K562 (cell line): ENCODE results near the gene GABARAPL2. TPM values are rescaled to one million over a fixed set of nuclear protein-coding genes. Genes with fewer than 3 reads are reported as not detected.

Experiments used
- ATF7 ChIP-seq: fragments of 450-650 bp; IDR thresholded peaks from 2 replicates; pipeline ENCODE4 v1.7.1; 2014; ENCODE audit warnings: mild to moderate bottlenecking, moderate library complexity
- CBX3 ChIP-seq, 2 experiments: IDR thresholded peaks; 1 replicate in 1 of 2; 2 replicates in 1 of 2; pipeline ENCODE4 v1.6.1; 2012; ENCODE audit warnings: inconsistent platforms in 2 of 2, low read length in 2 of 2, borderline replicate concordance in 1 of 2, control low read depth in 1 of 2
- ELF2 ChIP-seq: fragments of 250-450 bp; sonication (Bioruptor Pico); IDR thresholded peaks from 2 replicates; pipeline ENCODE4 v1.5.0; 2021; ENCODE audit warnings: mild to moderate bottlenecking
- EP400 ChIP-seq: fragments of 450-650 bp; IDR thresholded peaks from 2 replicates; pipeline ENCODE4 v1.6.1; 2017; ENCODE audit warnings: antibody characterized with exemption, mild to moderate bottlenecking, moderate library complexity
- FOXA3 ChIP-seq, 2 experiments: fragments of 450-650 bp in 1 of 2; sonication (generic) in 1 of 2; formaldehyde crosslinking; IDR thresholded peaks in 1 of 2; conservative IDR thresholded peaks in 1 of 2; 2 replicates each; pipeline versions ENCODE4 v1.4.0 to v1.8.0; 2020 to 2022; ENCODE audit warnings: mild to moderate bottlenecking in 2 of 2, missing genetic modification reagents in 1 of 2
- MAFF ChIP-seq: IDR thresholded peaks from 2 replicates; pipeline ENCODE4 v1.6.1; 2012; ENCODE audit warnings: low read length, improper control_type of control experiment
- MAZ ChIP-seq, 2 experiments: fragments of 450-650 bp in 1 of 2; sonication (generic) in 1 of 2; formaldehyde crosslinking; IDR thresholded peaks in 1 of 2; conservative IDR thresholded peaks in 1 of 2; 2 replicates each; pipeline versions ENCODE4 v1.4.0 to v1.5.0; 2020; ENCODE audit warnings: mild to moderate bottlenecking in 1 of 2, missing genetic modification reagents in 1 of 2
- MTA3 ChIP-seq: fragments of 450-650 bp; formaldehyde crosslinking; IDR thresholded peaks from 2 replicates; pipeline ENCODE4 v1.6.1; 2017; ENCODE audit warnings: mild to moderate bottlenecking, borderline replicate concordance
- NFE2L1 ChIP-seq: fragments of 450-650 bp; IDR thresholded peaks from 2 replicates; pipeline ENCODE4 v1.6.1; 2016; ENCODE audit warnings: missing genetic modification characterization, low read depth, mild to moderate bottlenecking, missing compliant biosample characterization, moderate library complexity, borderline replicate concordance
- NFIC ChIP-seq: fragments of 450-650 bp; IDR thresholded peaks from 2 replicates; pipeline ENCODE4 v1.6.1; 2017; ENCODE audit warnings: mild to moderate bottlenecking, inconsistent platforms
- NR2C1 ChIP-seq, 2 experiments: fragments of 450-650 bp; IDR thresholded peaks; 2 replicates each; pipeline ENCODE4 v1.6.1; 2017; ENCODE audit warnings: mild to moderate bottlenecking in 2 of 2, antibody characterized with exemption in 1 of 2, inconsistent platforms in 1 of 2, missing compliant biosample characterization in 1 of 2, missing genetic modification characterization in 1 of 2
- RCOR1 ChIP-seq, 2 experiments: IDR thresholded peaks; 2 replicates each; pipeline ENCODE4 v1.6.1; 2012; ENCODE audit warnings: low read depth in 2 of 2, low read length in 2 of 2, borderline replicate concordance in 1 of 2, improper control_type of control experiment in 1 of 2
- TBL1XR1 ChIP-seq, 2 experiments: IDR thresholded peaks; 2 replicates each; pipeline ENCODE4 v1.6.1; 2012; ENCODE audit warnings: improper control_type of control experiment in 2 of 2, low read length in 2 of 2, mild to moderate bottlenecking in 1 of 2
- ZBTB17 ChIP-seq: fragments of 450-650 bp; formaldehyde crosslinking; IDR thresholded peaks from 2 replicates; pipeline ENCODE4 v1.4.0; 2020; ENCODE audit warnings: mild to moderate bottlenecking
- ZNF143 ChIP-seq: sonication (generic); formaldehyde crosslinking; IDR thresholded peaks from 2 replicates; pipeline ENCODE4 v1.9.0; 2022; ENCODE audit warnings: mild to moderate bottlenecking, missing genetic modification reagents
- ZNF212 ChIP-seq: fragments of 450-650 bp; formaldehyde crosslinking; IDR thresholded peaks from 2 replicates; pipeline ENCODE4 v1.4.0; 2020; ENCODE audit warnings: mild to moderate bottlenecking
- polyA plus RNA-seq, 8 experiments: library from polyadenylated mRNA; depleted of rRNA in 4 of 8; stranded (reverse) in 5 of 8; unstranded in 3 of 8; fragments of >200 nt; fragmentation: Nextera tagmentation in 2 of 8; fragmentation: Illumina TruSeq in 1 of 8; extraction: Ambion mirVana in 2 of 8; extraction: Trizol in 1 of 8; gene quantifications; 2 replicates each; pipeline versions ENCODE4 v1.2.1 to v1.2.3, GENCODE V29; 2011 to 2014; ENCODE audit warnings: inconsistent platforms in 1 of 8, missing spikeins in 1 of 8
- total RNA-seq, 7 experiments: library from RNA; depleted of rRNA in 6 of 7; stranded (reverse); fragments of >200 nt in 6 of 7; fragmentation: Illumina TruSeq in 2 of 7; extraction: Trizol in 2 of 7; gene quantifications; 2 replicates each; pipeline versions ENCODE4 v1.2.1 to v1.2.3, GENCODE V29; 2011 to 2021; ENCODE audit warnings: low replicate concordance in 1 of 7
- TF ChIP-seq, protein P1 (sequence below): fragments of 450-650 bp; IDR thresholded peaks from 2 replicates; pipeline ENCODE4 v1.6.1; 2016; ENCODE audit warnings: mild to moderate bottlenecking
- TF ChIP-seq, protein P2 (sequence below): fragments of 450-650 bp; IDR thresholded peaks from 2 replicates; pipeline ENCODE4 v1.6.1; 2016; ENCODE audit warnings: antibody characterized with exemption
- TF ChIP-seq, protein P3 (sequence below): conservative IDR thresholded peaks from 2 replicates; pipeline ENCODE4 v1.6.1; 2011; ENCODE audit warnings: low read depth, mild to moderate bottlenecking, low read length; ENCODE audit not compliant: control insufficient read depth
- TF ChIP-seq, protein P4 (sequence below): sonication (generic); IDR thresholded peaks from 2 replicates; pipeline ENCODE4 v1.6.1; 2016

Gene GABARAPL2
- total and polyA plus RNA-seq, 9 of the 15 experiments (the other 6 are each of a cell fraction or from before 2014, with no cell fraction given) = 42.1 to 288 (median 91.8) TPM

DNA sequence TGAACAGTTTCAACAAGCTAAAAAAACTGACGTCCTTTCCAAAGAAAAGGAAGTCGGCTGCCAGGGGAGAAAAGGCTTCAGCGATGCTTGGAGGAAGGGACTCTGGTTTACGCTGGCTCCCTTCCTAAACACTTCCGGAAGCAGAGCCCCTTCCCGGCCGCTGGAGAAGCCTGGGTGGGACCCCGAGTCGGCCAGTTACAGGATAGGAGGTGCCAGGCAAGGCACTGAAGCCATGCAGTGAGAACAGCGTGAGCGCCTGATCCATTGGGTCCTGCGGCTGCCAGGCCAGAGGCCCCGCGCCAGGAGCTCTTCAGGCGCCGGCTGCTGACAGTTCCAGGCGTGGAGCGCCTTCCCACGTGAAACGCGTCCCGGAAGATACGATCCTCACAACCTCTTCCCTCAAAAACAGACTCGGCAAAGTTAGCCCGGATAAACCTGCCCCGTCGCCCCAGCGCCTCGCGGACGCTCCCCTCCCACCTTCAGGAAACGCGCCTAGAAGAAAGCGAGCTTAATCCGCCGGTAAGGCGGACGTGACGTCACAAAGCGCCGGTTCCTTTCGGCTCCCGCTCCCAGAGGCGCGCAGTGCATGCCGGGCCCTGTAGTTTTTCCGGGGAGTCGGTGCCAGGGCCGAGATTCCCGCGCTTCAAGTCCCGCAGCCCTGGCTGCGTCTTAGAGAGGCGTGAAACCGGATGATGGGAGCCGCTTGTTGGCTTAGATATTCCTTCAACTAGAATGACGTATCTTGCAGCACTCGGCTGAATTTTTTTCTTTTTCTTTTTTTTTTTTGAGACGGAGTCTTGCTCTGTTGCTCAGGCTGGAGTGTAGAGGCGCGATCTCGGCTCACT lies 56.8 kb downstream of the GABARAPL2 start, which contains the start of gene ADAT1 (continued):
- TF ChIP-seq, protein P1, sequence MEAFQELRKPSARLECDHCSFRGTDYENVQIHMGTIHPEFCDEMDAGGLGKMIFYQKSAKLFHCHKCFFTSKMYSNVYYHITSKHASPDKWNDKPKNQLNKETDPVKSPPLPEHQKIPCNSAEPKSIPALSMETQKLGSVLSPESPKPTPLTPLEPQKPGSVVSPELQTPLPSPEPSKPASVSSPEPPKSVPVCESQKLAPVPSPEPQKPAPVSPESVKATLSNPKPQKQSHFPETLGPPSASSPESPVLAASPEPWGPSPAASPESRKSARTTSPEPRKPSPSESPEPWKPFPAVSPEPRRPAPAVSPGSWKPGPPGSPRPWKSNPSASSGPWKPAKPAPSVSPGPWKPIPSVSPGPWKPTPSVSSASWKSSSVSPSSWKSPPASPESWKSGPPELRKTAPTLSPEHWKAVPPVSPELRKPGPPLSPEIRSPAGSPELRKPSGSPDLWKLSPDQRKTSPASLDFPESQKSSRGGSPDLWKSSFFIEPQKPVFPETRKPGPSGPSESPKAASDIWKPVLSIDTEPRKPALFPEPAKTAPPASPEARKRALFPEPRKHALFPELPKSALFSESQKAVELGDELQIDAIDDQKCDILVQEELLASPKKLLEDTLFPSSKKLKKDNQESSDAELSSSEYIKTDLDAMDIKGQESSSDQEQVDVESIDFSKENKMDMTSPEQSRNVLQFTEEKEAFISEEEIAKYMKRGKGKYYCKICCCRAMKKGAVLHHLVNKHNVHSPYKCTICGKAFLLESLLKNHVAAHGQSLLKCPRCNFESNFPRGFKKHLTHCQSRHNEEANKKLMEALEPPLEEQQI = no peak
- TF ChIP-seq FOXA3 (CRISPR knock-in tag; conservative IDR thresholded peaks at IDR 0.05 in 1 of 2, IDR thresholded peaks at IDR 0.05 in 1 of 2) = 0 out of 4 replicates have a peak, but pooled peaks of 1 of the 2 experiments have one; percentile 50
- TF ChIP-seq, protein P2, sequence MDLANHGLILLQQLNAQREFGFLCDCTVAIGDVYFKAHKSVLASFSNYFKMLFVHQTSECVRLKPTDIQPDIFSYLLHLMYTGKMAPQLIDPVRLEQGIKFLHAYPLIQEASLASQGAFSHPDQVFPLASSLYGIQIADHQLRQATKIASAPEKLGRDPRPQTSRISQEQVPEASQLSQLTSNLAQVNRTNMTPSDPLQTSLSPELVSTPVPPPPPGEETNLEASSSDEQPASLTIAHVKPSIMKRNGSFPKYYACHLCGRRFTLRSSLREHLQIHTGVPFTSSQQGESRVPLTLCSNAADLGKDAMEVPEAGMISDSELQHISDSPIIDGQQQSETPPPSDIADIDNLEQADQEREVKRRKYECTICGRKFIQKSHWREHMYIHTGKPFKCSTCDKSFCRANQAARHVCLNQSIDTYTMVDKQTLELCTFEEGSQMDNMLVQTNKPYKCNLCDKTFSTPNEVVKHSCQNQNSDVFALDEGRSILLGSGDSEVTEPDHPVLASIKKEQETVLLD = no peak
- peak; percentile 39; the same call in 1 of the 2 replicates for TF ChIP-seq NFIC
- TF ChIP-seq, protein P3, sequence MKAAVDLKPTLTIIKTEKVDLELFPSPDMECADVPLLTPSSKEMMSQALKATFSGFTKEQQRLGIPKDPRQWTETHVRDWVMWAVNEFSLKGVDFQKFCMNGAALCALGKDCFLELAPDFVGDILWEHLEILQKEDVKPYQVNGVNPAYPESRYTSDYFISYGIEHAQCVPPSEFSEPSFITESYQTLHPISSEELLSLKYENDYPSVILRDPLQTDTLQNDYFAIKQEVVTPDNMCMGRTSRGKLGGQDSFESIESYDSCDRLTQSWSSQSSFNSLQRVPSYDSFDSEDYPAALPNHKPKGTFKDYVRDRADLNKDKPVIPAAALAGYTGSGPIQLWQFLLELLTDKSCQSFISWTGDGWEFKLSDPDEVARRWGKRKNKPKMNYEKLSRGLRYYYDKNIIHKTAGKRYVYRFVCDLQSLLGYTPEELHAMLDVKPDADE = peak; percentile 90
- TF ChIP-seq MAZ (CRISPR knock-in tag; conservative IDR thresholded peaks at IDR 0.05 in 1 of 2, IDR thresholded peaks at IDR 0.05 in 1 of 2) = peak; percentile 70 to 92
- peak; percentile 48; the same call in 1 of the 2 replicates for TF ChIP-seq NR2C1 (IDR thresholded peaks at IDR 0.05)
- TF ChIP-seq NR2C1 (tag; IDR thresholded peaks at IDR 0.05) = 0 out of 2 replicates have a peak, but pooled peaks have one; percentile 56
- peak in 1 of 2 experiments; percentile 0; a peak in 1 of 4 replicates for TF ChIP-seq TBL1XR1 (IDR thresholded peaks at IDR 0.05; ENCODE audit: low read length in 2 of 2)
- no peak for TF ChIP-seq NFE2L1 (tag)
- TF ChIP-seq MTA3 = peak; percentile 47; the same call in 1 of the 2 replicates
- 0 out of 2 replicates have a peak, but pooled peaks have one; percentile 47 for TF ChIP-seq ZBTB17 (CRISPR knock-in tag)
- TF ChIP-seq RCOR1 (IDR thresholded peaks at IDR 0.05; ENCODE audit: borderline replicate concordance in 1 of 2, low read depth in 2 of 2, low read length in 2 of 2) = peak in 1 of 2 experiments; percentile 38; a peak in 1 of 4 replicates
- peak; percentile 42; the same call in 1 of the 2 replicates for TF ChIP-seq MAFF
- TF ChIP-seq, protein P4, sequence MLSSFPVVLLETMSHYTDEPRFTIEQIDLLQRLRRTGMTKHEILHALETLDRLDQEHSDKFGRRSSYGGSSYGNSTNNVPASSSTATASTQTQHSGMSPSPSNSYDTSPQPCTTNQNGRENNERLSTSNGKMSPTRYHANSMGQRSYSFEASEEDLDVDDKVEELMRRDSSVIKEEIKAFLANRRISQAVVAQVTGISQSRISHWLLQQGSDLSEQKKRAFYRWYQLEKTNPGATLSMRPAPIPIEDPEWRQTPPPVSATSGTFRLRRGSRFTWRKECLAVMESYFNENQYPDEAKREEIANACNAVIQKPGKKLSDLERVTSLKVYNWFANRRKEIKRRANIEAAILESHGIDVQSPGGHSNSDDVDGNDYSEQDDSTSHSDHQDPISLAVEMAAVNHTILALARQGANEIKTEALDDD = peak; percentile 32; the same call in 1 of the 2 replicates
- TF ChIP-seq ATF7 = peak; percentile 95
- TF ChIP-seq EP400 = peak; percentile 86
- TF ChIP-seq CBX3 (IDR thresholded peaks at IDR 0.05; ENCODE audit: borderline replicate concordance in 1 of 2, low read length in 2 of 2) = peak in 1 of 2 experiments; percentile 23; a peak in 1 of 3 replicates
- peak; percentile 95 for TF ChIP-seq ZNF143 (CRISPR knock-in tag)
- TF ChIP-seq ELF2 = peak; percentile 90
- 0 out of 2 replicates have a peak, but pooled peaks have one; percentile 42 for TF ChIP-seq ZNF212
